ENCODE results near the gene PRKCB. TPM values are rescaled to one million over a fixed set of nuclear protein-coding genes. Genes with fewer than 3 reads are reported as not detected.

Gene PRKCB
- total and polyA plus RNA-seq, 2 of the 8 experiments (the other 6 are each of a cell fraction or from before 2014, with no cell fraction given) = 7.1 to 12.1 TPM

DNA sequence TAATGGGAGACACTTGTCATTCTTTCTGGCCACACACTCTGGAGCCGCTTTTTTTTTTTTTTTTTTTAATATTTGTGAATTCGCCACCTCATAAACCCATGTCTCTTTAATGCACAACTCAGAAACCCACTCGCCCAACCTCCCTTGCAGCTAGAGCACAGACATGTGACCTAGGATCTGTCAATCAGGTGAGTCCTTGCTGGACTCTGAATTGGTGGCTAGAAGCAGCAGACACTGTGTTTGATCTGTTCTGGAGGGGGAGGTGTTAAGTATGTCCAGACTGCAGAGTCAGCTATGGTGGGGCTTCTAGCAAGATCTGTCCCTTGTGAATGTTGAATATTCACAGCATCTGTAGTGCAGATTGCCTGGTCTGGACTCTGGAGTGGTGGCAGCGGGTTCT, 112.1 kb downstream of the PRKCB start:
- POLR2A ChIA-PET (ENCODE audit: partially characterized antibody) = no interaction called here
- no peaks in the 10 kb centered on the region for H3K23me2 ChIP-seq (ENCODE audit: low read depth, low read length)
- TF ChIP-seq BCL11A (IDR thresholded peaks at IDR 0.05; ENCODE audit: low read depth in 2 of 2, low read length in 2 of 2) (no peak), CBX8 (IDR thresholded peaks at IDR 0.05; ENCODE audit: borderline replicate concordance, low read depth, low read length) (no peak), BACH1 (IDR thresholded peaks at IDR 0.05; ENCODE audit: low read length) (no peak), NANOG (IDR thresholded peaks at IDR 0.05; ENCODE audit: insufficient read depth, low read depth, low read length, poor library complexity, severe bottlenecking) (no peak), TAF1 (IDR thresholded peaks at IDR 0.05; ENCODE audit: low read depth, low read length) (no peak), RXRA (IDR thresholded peaks at IDR 0.05; ENCODE audit: insufficient read depth, low read depth, low read length) (no peak), KDM5A (IDR thresholded peaks at IDR 0.05; ENCODE audit: low read length) (no peak), SAP30 (IDR thresholded peaks at IDR 0.05; ENCODE audit: insufficient read depth, insufficient replicate concordance, low read length) (no peak), CBX5 (IDR thresholded peaks at IDR 0.05; ENCODE audit: low read depth, low read length) (no peak), SP2 (IDR thresholded peaks at IDR 0.05; ENCODE audit: low read length) (no peak)
- TF ChIP-seq, protein P1, sequence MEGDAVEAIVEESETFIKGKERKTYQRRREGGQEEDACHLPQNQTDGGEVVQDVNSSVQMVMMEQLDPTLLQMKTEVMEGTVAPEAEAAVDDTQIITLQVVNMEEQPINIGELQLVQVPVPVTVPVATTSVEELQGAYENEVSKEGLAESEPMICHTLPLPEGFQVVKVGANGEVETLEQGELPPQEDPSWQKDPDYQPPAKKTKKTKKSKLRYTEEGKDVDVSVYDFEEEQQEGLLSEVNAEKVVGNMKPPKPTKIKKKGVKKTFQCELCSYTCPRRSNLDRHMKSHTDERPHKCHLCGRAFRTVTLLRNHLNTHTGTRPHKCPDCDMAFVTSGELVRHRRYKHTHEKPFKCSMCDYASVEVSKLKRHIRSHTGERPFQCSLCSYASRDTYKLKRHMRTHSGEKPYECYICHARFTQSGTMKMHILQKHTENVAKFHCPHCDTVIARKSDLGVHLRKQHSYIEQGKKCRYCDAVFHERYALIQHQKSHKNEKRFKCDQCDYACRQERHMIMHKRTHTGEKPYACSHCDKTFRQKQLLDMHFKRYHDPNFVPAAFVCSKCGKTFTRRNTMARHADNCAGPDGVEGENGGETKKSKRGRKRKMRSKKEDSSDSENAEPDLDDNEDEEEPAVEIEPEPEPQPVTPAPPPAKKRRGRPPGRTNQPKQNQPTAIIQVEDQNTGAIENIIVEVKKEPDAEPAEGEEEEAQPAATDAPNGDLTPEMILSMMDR (IDR thresholded peaks at IDR 0.05; ENCODE audit: control extremely low read depth in 1 of 3, insufficient read depth in 1 of 3, low read depth in 1 of 3, low read length in 3 of 3) = no peak
- TF ChIP-seq, protein P2, sequence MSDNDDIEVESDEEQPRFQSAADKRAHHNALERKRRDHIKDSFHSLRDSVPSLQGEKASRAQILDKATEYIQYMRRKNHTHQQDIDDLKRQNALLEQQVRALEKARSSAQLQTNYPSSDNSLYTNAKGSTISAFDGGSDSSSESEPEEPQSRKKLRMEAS (IDR thresholded peaks at IDR 0.05) = no peak

More for the DNA sequence above, 112.1 kb downstream of the PRKCB start:
- Histone ChIP-seq H3K56ac (replicated peaks; ENCODE audit: insufficient read length, low read depth, low read length) (no peak overlapping the region), H2BK20ac (ENCODE audit: low read length) (no peak overlapping the region), H3K4ac (replicated peaks; ENCODE audit: insufficient read length, low read depth, low read length) (no peak overlapping the region), H2BK120ac (replicated peaks; ENCODE audit: low read depth, low read length) (no peak overlapping the region), H3K79me1 (ENCODE audit: low read depth, low read length) (no peaks in the 10 kb centered on the region), H3K27me3 (replicated peaks in 1 of 4; ENCODE audit: control insufficient read depth in 3 of 4, extremely low read depth in 1 of 4, insufficient read depth in 3 of 4, low read length in 3 of 4) (no peaks in the 10 kb centered on the region), H3K27ac (ENCODE audit: low read depth, low read length) (no peak overlapping the region), H4K8ac (ENCODE audit: extremely low read depth, insufficient read depth, low read length) (no peak overlapping the region), H2BK15ac (ENCODE audit: low read length) (no peak overlapping the region), H3K4me2 (ENCODE audit: insufficient read depth in 1 of 2, low read depth in 2 of 2, low read length in 2 of 2) (no peak overlapping the region), H3K23ac (ENCODE audit: insufficient read length) (no peak overlapping the region), H3K18ac (ENCODE audit: extremely low read depth, low read length) (no peak overlapping the region), H4K91ac (replicated peaks; ENCODE audit: insufficient read length, low read length) (no peak overlapping the region), H4K20me1 (replicated peaks in 1 of 2; ENCODE audit: control insufficient read depth in 1 of 2, insufficient read depth in 2 of 2, low read length in 2 of 2) (no peaks in the 10 kb centered on the region), H3K14ac (ENCODE audit: insufficient read length) (no peak overlapping the region), H4K5ac (ENCODE audit: insufficient read length, low read depth, low read length) (no peak overlapping the region), H3K4me3 (ENCODE audit: extremely low read depth in 1 of 4, insufficient read depth in 2 of 4, low read depth in 3 of 4, low read length in 4 of 4) (no peak overlapping the region), H2BK12ac (ENCODE audit: low read depth, low read length) (no peak overlapping the region), H3K9me3 (ENCODE audit: insufficient read depth in 2 of 2, low read depth in 1 of 2, low read length in 1 of 2) (no peaks in the 10 kb centered on the region), H3K79me2 (ENCODE audit: control insufficient read depth in 1 of 2, insufficient read depth in 2 of 2, low read length in 2 of 2) (no peaks in the 10 kb centered on the region), H2BK5ac (ENCODE audit: low read depth, low read length) (no peak overlapping the region), H3K4me1 (replicated peaks in 1 of 4; ENCODE audit: control insufficient read depth in 3 of 4, insufficient read depth in 4 of 4, low read length in 3 of 4) (peaks cover 2 to 9% (median 6%) of the 10 kb centered on the region in 4 experiments; a peak in 4 of 7 replicates), H3K9ac (replicated peaks in 1 of 4; ENCODE audit: extremely low read depth in 1 of 4, low read depth in 3 of 4, low read length in 3 of 4) (no peak overlapping the region), H2AFZ (ENCODE audit: low read length) (no peak overlapping the region), H2AK5ac (ENCODE audit: low read depth, low read length) (no peak overlapping the region), H3K36me3 (ENCODE audit: control insufficient read depth in 2 of 4, insufficient read depth in 4 of 4, low read length in 3 of 4) (no peaks in the 10 kb centered on the region)
- FAIRE-seq (no peak), DNase-seq (ENCODE audit: low read depth in 1 of 2, low spot score in 2 of 2) (no peak)
- WGBS, 2 experiments (ENCODE audit: extremely low coverage in 1 of 2, insufficient coverage in 1 of 2, insufficient read length in 1 of 2, insufficient replicate concordance in 2 of 2, low coverage in 1 of 2, low lambda C conversion rate in 2 of 2, missing lambda C conversion rate in 1 of 2) = 76% methylated on average over 3 of the region's 4 CpGs; no CpG with 5 or more reads in 1 of the 2 experiments
- CTCF ChIA-PET (ENCODE audit: partially characterized antibody) = interaction anchor here (1.3 kb wide), 2 partner anchors 45 to 63 kb away, joined by 3 read pairs; no protein-coding TSS in a partner anchor
